GM12872 (cell line): ENCODE data around the gene BABAM2.

ENCODE experiments used
- CTCF ChIP-seq: IDR thresholded peaks from 3 replicates; pipeline ENCODE4 v1.5.1; 2011; ENCODE audit warnings: low read depth, mild to moderate bottlenecking, low read length, moderate library complexity; ENCODE audit not compliant: insufficient read depth

BABAM2 gene

GRCh38 chr2:28292491-28292890, 402.0 kb downstream of the BABAM2 start:
- no peak for TF ChIP-seq CTCF

GRCh38 chr2:28293416-28293815, 402.9 kb downstream of the BABAM2 start:
- TF ChIP-seq CTCF, result no peak

GRCh38 chr2:28294451-28294850, 403.9 kb downstream of the BABAM2 start:
- no peak for TF ChIP-seq CTCF

GRCh38 chr2:28296243-28296642, 405.7 kb downstream of the BABAM2 start:
- no peak for TF ChIP-seq CTCF

- no peak for TF ChIP-seq CTCF
Measured at GRCh38 chr2:28296904-28297303, 406.4 kb downstream of the BABAM2 start.

- TF ChIP-seq CTCF, result no peak
Measured at GRCh38 chr2:28297531-28297930, 407.0 kb downstream of the BABAM2 start.

GRCh38 chr2:28298406-28298805, 407.9 kb downstream of the BABAM2 start:
- TF ChIP-seq CTCF, result no peak
